RWPE1 (cell line): Measurements from ENCODE around the gene E2F3.
"Not testable (repeated sequence)": the region's sequence is repeated elsewhere in the genome, so short reads cannot be mapped to it uniquely, and the experiment has no call there.

Experiments used
- CTCF ChIA-PET: fragments of 350-600 bp; sonication (Branson Sonifier 250); formaldehyde crosslinking; extraction: SDS; loops from one replicate; lab custom pipeline; 2021; lab: Yijun Ruan, JAX
- POLR2A ChIA-PET: fragments of 400-600 bp; formaldehyde crosslinking; extraction: SDS; loops from one replicate; lab custom pipeline; 2020; ENCODE audit warnings: antibody characterized with exemption; ENCODE audit not compliant: low non-redundant PET; lab: Yijun Ruan, JAX
- DNase-seq: peaks from one replicate; pipeline ENCODE4 v3.0.0; 2012; ENCODE audit warnings: low spot score
- H3K27ac ChIP-seq: fragments of 450-650 bp; 2 replicates; pipeline ENCODE4 v1.5.1; 2017
- TF ChIP-seq, protein P1 (sequence below): fragments of 450-650 bp; conservative IDR thresholded peaks from 2 replicates; pipeline ENCODE4 v1.5.1; 2017; ENCODE audit warnings: low read depth, mild to moderate bottlenecking

Gene E2F3

DNA sequence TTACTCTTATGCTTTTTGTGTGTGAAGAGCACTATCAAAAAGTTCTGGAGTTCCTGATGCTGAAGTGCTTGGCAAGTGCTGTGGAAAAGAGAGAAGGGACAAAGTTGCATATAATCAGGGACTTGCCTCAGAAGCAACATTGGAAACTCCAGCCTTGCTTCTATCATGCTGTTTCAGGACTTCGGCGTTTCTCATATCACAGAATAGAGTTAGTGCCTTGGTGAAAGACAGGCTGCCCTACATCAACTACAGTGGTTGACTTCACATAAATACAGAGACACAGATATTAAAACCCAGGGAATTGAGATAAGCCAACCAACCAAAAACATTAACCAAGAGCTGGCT, 96.3 kb downstream of the E2F3 start:
- ChIA-PET CTCF (interaction anchor here (0.7 kb wide), 1 partner anchor 924 kb away, joined by 3 read pairs; no protein-coding TSS in a partner anchor), POLR2A (no interaction called here)
- H3K27ac ChIP-seq = no peak overlapping the region
- TF ChIP-seq, protein P1, sequence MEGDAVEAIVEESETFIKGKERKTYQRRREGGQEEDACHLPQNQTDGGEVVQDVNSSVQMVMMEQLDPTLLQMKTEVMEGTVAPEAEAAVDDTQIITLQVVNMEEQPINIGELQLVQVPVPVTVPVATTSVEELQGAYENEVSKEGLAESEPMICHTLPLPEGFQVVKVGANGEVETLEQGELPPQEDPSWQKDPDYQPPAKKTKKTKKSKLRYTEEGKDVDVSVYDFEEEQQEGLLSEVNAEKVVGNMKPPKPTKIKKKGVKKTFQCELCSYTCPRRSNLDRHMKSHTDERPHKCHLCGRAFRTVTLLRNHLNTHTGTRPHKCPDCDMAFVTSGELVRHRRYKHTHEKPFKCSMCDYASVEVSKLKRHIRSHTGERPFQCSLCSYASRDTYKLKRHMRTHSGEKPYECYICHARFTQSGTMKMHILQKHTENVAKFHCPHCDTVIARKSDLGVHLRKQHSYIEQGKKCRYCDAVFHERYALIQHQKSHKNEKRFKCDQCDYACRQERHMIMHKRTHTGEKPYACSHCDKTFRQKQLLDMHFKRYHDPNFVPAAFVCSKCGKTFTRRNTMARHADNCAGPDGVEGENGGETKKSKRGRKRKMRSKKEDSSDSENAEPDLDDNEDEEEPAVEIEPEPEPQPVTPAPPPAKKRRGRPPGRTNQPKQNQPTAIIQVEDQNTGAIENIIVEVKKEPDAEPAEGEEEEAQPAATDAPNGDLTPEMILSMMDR = no peak
- no peak for DNase-seq

DNA sequence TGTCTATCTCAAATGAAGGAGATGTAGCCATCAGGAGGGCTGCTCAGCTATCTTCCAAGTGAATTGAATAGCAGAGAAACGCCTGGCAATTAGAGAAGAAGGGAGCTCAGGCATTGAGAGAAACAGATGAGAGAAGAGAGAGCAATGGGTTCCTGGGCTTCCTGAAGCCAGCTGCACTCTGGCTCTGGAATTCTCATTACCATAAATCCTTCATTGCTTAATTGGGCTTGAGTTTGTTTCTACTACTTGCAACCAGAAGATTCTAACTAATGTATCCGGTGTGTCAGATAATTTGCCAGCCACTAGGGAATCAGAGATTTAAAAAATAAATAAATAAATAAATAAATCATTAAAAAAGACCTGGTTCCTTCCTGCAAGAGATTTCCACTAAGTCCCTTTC, 107.5 kb downstream of the E2F3 start:
- DNase-seq = no peak
- ChIA-PET POLR2A (no interaction called here), CTCF (interaction anchor here (0.7 kb wide), 1 partner anchor 915 kb away, joined by 3 read pairs; no protein-coding TSS in a partner anchor)

DNA sequence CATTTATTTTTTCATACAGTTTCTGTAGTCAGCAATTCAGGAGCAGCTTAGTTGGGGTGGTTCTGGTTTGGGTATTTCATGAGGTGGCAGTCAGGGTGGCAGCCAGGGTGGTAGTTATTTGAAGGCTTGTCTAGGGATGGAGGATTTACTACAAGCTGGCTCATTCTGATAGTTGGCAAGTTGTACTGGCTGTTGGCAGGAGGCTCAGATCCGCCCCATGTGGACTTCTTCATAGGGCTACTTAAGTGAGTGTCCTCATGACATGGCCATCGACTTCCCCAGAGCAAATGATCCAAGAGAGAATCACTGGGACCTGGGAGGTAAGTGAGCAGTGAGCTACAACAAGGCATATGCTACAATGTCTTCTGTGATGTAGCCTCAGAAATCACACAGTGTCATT, 110.2 kb downstream of the E2F3 start:
- H3K27ac ChIP-seq = no peak overlapping the region
- TF ChIP-seq, protein P1 = no peak
- CTCF ChIA-PET = interaction anchor here (0.7 kb wide), 1 partner anchor 494 kb away, joined by 7 read pairs; no protein-coding TSS in a partner anchor
- POLR2A ChIA-PET = no interaction called here
- DNase-seq = no peak

More for the DNA sequence above, 107.5 kb downstream of the E2F3 start:
- TF ChIP-seq, protein P1 = no peak
- H3K27ac ChIP-seq = no peak overlapping the region

DNA sequence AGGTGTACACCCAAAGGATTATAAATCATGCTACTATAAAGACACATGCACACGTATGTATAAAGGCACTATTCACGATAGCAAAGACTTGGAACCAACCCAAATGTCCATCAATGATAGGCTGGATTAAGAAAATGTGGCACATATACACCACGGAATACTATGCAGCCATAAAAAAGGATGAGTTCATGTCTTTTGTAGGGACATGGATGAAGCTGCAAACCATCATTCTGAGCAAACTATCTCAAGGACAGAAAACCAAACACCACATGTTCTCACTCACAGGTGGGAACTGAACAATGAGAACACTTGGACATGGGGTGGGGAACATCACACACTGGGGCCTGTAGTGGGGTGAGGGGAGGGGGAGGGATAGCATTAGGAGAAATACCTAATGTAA, 123.5 kb downstream of the E2F3 start:
- CTCF ChIA-PET, DNase-seq, H3K27ac ChIP-seq, POLR2A ChIA-PET: not testable (repeated sequence)

DNA sequence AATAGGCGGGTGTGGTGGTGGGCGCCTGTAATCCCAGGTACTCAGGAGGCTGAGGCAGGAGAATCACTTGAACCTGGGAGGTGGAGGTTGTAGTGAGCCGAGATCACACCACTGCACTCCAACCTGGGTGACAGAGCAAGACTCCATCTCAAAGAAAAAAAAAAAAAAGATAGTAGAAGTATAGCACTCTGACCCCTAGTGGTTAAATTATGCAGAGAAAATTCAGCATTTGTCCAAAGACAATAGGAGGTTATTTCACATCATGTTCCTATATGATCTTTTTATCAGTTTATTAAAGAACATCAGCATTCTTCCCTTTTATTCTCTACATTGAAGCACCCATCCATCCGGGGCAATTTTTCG, 127.4 kb downstream of the E2F3 start:
- DNase-seq = peak; percentile 22
- TF ChIP-seq, protein P1 = peak; percentile 56
- CTCF ChIA-PET = interaction anchor here (2.2 kb wide), 1 partner anchor 124 kb away, joined by 9 read pairs; no protein-coding TSS in a partner anchor
- H3K27ac ChIP-seq, POLR2A ChIA-PET: not testable (repeated sequence)

DNA sequence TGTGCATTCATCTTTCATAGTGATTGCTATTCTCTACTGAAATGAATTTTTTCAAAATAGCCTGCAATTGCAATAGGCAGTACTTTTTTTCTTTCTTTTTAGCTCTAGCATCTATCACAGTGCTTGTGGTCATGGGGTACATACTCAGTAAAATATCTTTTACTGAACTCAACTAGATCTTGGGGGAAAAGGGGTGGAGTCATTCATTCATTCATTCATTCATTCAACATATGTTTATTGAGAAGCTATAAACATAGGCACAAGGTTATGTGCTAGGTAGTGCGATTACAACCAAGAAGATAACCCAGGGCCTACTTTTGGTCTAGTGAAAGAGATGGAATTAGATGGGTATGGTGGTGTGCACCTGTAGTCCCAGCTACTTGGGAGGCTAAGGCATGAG, 131.2 kb downstream of the E2F3 start:
- no peak for DNase-seq
- CTCF ChIA-PET = no interaction called here
- POLR2A ChIA-PET = no interaction called here
- no peak overlapping the region for H3K27ac ChIP-seq
- TF ChIP-seq, protein P1 = no peak

DNA sequence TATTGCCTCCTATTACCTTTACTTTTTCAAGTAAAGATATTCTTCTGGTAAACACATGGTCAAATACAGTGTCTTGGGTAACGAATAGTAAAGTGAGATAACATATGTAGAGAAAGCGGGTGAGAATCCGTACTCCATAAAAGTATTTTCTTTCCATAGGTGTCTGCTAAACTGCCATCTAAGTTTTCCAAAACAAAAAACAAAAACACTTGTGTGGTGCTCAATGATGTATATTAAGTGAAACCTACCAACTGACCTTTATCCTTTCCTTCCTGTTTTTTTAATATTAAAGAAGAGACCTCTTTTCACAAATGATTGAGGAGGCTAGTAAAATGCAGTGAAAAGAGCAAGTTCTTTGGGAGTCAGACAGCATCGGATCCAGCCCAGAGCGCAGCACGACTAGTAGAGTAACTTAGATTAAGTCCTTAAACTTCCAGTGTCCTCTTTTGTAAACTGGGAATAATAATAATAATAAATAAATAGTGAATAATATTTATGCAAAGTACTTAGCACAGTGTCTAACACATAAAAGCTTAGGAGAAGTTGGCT, 132.1 kb downstream of the E2F3 start:
- ChIA-PET POLR2A (no interaction called here), CTCF (no interaction called here)
- peak overlapping the region; percentile 81 for H3K27ac ChIP-seq
- DNase-seq = no peak
- TF ChIP-seq, protein P1 = no peak
